ENCODE data around the gene ATP2C1. TPM values are rescaled to one million over a fixed set of nuclear protein-coding genes. Genes with fewer than 3 reads are reported as not detected.

ATP2C1 gene
- total and polyA plus RNA-seq, 2 of the 13 experiments (the other 11 are each of a cell fraction or from before 2014, with no cell fraction given): 32.4 to 37.6 TPM

GRCh38 chr3:131028844-131029243, 135.0 kb downstream of the ATP2C1 start:
- no peak for ATAC-seq
- no peak overlapping the region for H3K9ac ChIP-seq (ENCODE audit: insufficient read depth, low read depth, low read length)
- H3K9me3 ChIP-seq (ENCODE audit: low read length): no peaks in the 10 kb centered on the region
- CTCF ChIA-PET (ENCODE audit: low intra/inter-chr PET ratio, low total read pairs): no interaction called here
- no peak for FAIRE-seq
- H3K4me2 ChIP-seq (ENCODE audit: low read depth, low read length): no peak overlapping the region
- WGBS (ENCODE audit: low lambda C conversion rate): 91% methylated on average over 3 of the region's 3 CpGs
- TF ChIP-seq MAFK (conservative IDR thresholded peaks at IDR 0.05 in 1 of 2, IDR thresholded peaks at IDR 0.05 in 1 of 2; ENCODE audit: low read length in 2 of 2): peak; percentile 56 to 82; a peak in 3 of 4 replicates
- TF ChIP-seq ZNF468 (CRISPR knock-in tag; IDR thresholded peaks at IDR 0.05): no peak
- TF ChIP-seq MAFF (IDR thresholded peaks at IDR 0.05; ENCODE audit: low read depth, low read length): peak; percentile 53
- in situ Hi-C loops (cut with HindIII; ENCODE audit: extremely low pct_ligation_motif_present, low pct_unique_long_range_greater_than_20kb) (loop anchor here (25.0 kb wide), 2 partner anchors 458 to 983 kb away; no protein-coding TSS in a partner anchor), intact Hi-C loops (cut with micrococcal nuclease; ENCODE audit: unreplicated experiment) (no loop called here)
- no peak overlapping the region for H2AFZ ChIP-seq (ENCODE audit: low read length)
- H3K4me3 ChIP-seq (replicated peaks in 1 of 3; ENCODE audit: insufficient read depth in 1 of 3, low read depth in 2 of 3, low read length in 3 of 3): no peak overlapping the region
- H3K27me3 ChIP-seq (ENCODE audit: control insufficient read depth in 1 of 2, insufficient read depth in 2 of 2, low read length in 2 of 2): no peaks in the 10 kb centered on the region
- H3K36me3 ChIP-seq (replicated peaks in 1 of 2; ENCODE audit: control insufficient read depth in 1 of 2, insufficient read depth in 2 of 2, low read length in 2 of 2): no peaks in the 10 kb centered on the region; a peak in 1 of 5 replicates
- H3K79me2 ChIP-seq (ENCODE audit: insufficient read depth, low read length): no peaks in the 10 kb centered on the region
- no peak for DNase-seq (ENCODE audit: low spot score)
- POLR2A ChIA-PET: no interaction called here
- H4K20me1 ChIP-seq (ENCODE audit: insufficient read depth, low read length): no peaks in the 10 kb centered on the region
- peaks cover 20% of the 10 kb centered on the region for H3K4me1 ChIP-seq (ENCODE audit: insufficient read depth, low read length)
- no TSS peak for BruUV-seq (replicated peaks)
- no peak overlapping the region for H3K27ac ChIP-seq (ENCODE audit: extremely low read length, insufficient read depth, low read length)

GRCh38 chr3:131031660-131032059, 137.8 kb downstream of the ATP2C1 start:
- no peak for DNase-seq (ENCODE audit: low spot score)
- H4K20me1 ChIP-seq (ENCODE audit: insufficient read depth, low read length): no peaks in the 10 kb centered on the region
- ChIA-PET POLR2A (no interaction called here), CTCF (ENCODE audit: low intra/inter-chr PET ratio, low total read pairs) (no interaction called here)
- H3K27ac ChIP-seq (ENCODE audit: extremely low read length, insufficient read depth, low read length): no peak overlapping the region
- WGBS (ENCODE audit: low lambda C conversion rate): 87% methylated on average over 3 of the region's 3 CpGs
- no TSS peak for BruUV-seq (replicated peaks)
- H3K4me3 ChIP-seq (replicated peaks in 1 of 3; ENCODE audit: insufficient read depth in 1 of 3, low read depth in 2 of 3, low read length in 3 of 3): no peak overlapping the region
- TF ChIP-seq KLF6 (CRISPR knock-in tag; IDR thresholded peaks at IDR 0.05): no peak
- TF ChIP-seq ZNF3 (CRISPR knock-in tag; IDR thresholded peaks at IDR 0.05): no peak
- ATAC-seq: no peak
- intact Hi-C loops (cut with micrococcal nuclease; ENCODE audit: unreplicated experiment): loop anchor here (2.0 to 10.0 kb wide), 5 partner anchors 139 to 997 kb away; partner anchors contain the start of genes ATP2C1 and NUDT16
- no peak overlapping the region for H3K4me2 ChIP-seq (ENCODE audit: low read depth, low read length)
- no peak overlapping the region for H3K9ac ChIP-seq (ENCODE audit: insufficient read depth, low read depth, low read length)
- H3K9me3 ChIP-seq (ENCODE audit: low read length): no peaks in the 10 kb centered on the region
- H3K4me1 ChIP-seq (ENCODE audit: insufficient read depth, low read length): peaks cover 6% of the 10 kb centered on the region
- H2AFZ ChIP-seq (ENCODE audit: low read length): no peak overlapping the region
- no peaks in the 10 kb centered on the region for H3K36me3 ChIP-seq (replicated peaks in 1 of 2; ENCODE audit: control insufficient read depth in 1 of 2, insufficient read depth in 2 of 2, low read length in 2 of 2)
- no peaks in the 10 kb centered on the region for H3K27me3 ChIP-seq (ENCODE audit: control insufficient read depth in 1 of 2, insufficient read depth in 2 of 2, low read length in 2 of 2)
- no peak for FAIRE-seq
- in situ Hi-C loops (cut with HindIII; ENCODE audit: extremely low pct_ligation_motif_present, low pct_unique_long_range_greater_than_20kb): loop anchor here (25.0 kb wide), 2 partner anchors 456 to 981 kb away; no protein-coding TSS in a partner anchor
- H3K79me2 ChIP-seq (ENCODE audit: insufficient read depth, low read length): no peaks in the 10 kb centered on the region

Measured in HepG2 (cell line).